K562 (cell line): ENCODE data around the gene CREB3L1. TPM values are rescaled to one million over a fixed set of nuclear protein-coding genes. Genes with fewer than 3 reads are reported as not detected.

Experiments used
- CCAR2 ChIP-seq: fragments of 200-400 bp; formaldehyde crosslinking; IDR thresholded peaks from 2 replicates; pipeline ENCODE4 v1.6.1; 2017; ENCODE audit warnings: mild to moderate bottlenecking, low read depth, low read length
- CHD2 ChIP-seq: IDR thresholded peaks from 2 replicates; pipeline ENCODE4 v1.6.1; 2011; ENCODE audit warnings: low read depth, low read length
- CSDE1 ChIP-seq, 2 experiments: fragments of 450-650 bp; IDR thresholded peaks; 2 replicates each; pipeline ENCODE4 v1.6.1; 2016; ENCODE audit warnings: mild to moderate bottlenecking in 1 of 2
- EP300 ChIP-seq: IDR thresholded peaks from 2 replicates; pipeline ENCODE4 v1.6.1; 2012; ENCODE audit warnings: low read length, improper control_type of control experiment
- EP400 ChIP-seq: fragments of 450-650 bp; IDR thresholded peaks from 2 replicates; pipeline ENCODE4 v1.6.1; 2017; ENCODE audit warnings: antibody characterized with exemption, mild to moderate bottlenecking, moderate library complexity
- ERF ChIP-seq: fragments of 450-650 bp; formaldehyde crosslinking; IDR thresholded peaks from 2 replicates; pipeline ENCODE4 v1.4.0; 2020; ENCODE audit warnings: mild to moderate bottlenecking, mixed read lengths
- FOSL1 ChIP-seq: fragments of 200-800 bp; sonication (Bioruptor generic); conservative IDR thresholded peaks from 2 replicates; pipeline ENCODE4 v1.6.1; 2016; ENCODE audit warnings: missing genetic modification characterization, missing compliant biosample characterization
- FOXP1 ChIP-seq: sonication (generic); formaldehyde crosslinking; IDR thresholded peaks from 2 replicates; pipeline ENCODE4 v1.8.0; 2022; ENCODE audit warnings: mild to moderate bottlenecking, missing genetic modification reagents
- GTF2F1 ChIP-seq: IDR thresholded peaks from 2 replicates; pipeline ENCODE4 v1.6.1; 2011; ENCODE audit warnings: low read depth, low read length, improper control_type of control experiment
- HNRNPLL ChIP-seq: fragments of 200-400 bp; formaldehyde crosslinking; IDR thresholded peaks from 2 replicates; pipeline ENCODE4 v1.6.1; 2017; ENCODE audit warnings: low read length, low read depth, mild to moderate bottlenecking; ENCODE audit not compliant: poor library complexity, severe bottlenecking
- ILF3 ChIP-seq: fragments of 450-650 bp; IDR thresholded peaks from 2 replicates; pipeline ENCODE4 v1.6.1; 2018; ENCODE audit warnings: antibody characterized with exemption, mild to moderate bottlenecking, moderate library complexity, borderline replicate concordance
- JUN ChIP-seq, 2 experiments: sonication (generic) in 1 of 2; formaldehyde crosslinking in 1 of 2; IDR thresholded peaks; 2 replicates each; pipeline versions ENCODE4 v1.6.1 to v1.8.0; 2012 to 2022; ENCODE audit warnings: borderline replicate concordance in 2 of 2, mild to moderate bottlenecking in 2 of 2, improper control_type of control experiment in 1 of 2, low read depth in 1 of 2, low read length in 1 of 2, missing genetic modification reagents in 1 of 2
- JUND ChIP-seq, 2 experiments: IDR thresholded peaks; 2 replicates in 1 of 2; 3 replicates in 1 of 2; pipeline ENCODE4 v1.6.1; 2011; ENCODE audit warnings: borderline replicate concordance in 2 of 2, low read depth in 2 of 2, low read length in 2 of 2, improper control_type of control experiment in 1 of 2, missing biosample characterization in 1 of 2, missing genetic modification characterization in 1 of 2, missing genetic modification reagents in 1 of 2
- LEF1 ChIP-seq: fragments of 450-650 bp; IDR thresholded peaks from 2 replicates; pipeline ENCODE4 v1.6.1; 2016; ENCODE audit warnings: mild to moderate bottlenecking
- MAFG ChIP-seq: fragments of 450-650 bp; conservative IDR thresholded peaks from 2 replicates; pipeline ENCODE4 v1.6.1; 2016; ENCODE audit warnings: missing genetic modification characterization, missing compliant biosample characterization
- MEF2A ChIP-seq: IDR thresholded peaks from 2 replicates; pipeline ENCODE4 v1.6.1; 2011; ENCODE audit warnings: low read depth, mild to moderate bottlenecking, low read length, moderate library complexity; ENCODE audit not compliant: control insufficient read depth
- NR2F6 ChIP-seq: fragments of 450-650 bp; formaldehyde crosslinking; IDR thresholded peaks from 2 replicates; pipeline ENCODE4 v1.4.0; 2020; ENCODE audit warnings: mild to moderate bottlenecking
- PML ChIP-seq: IDR thresholded peaks from 2 replicates; pipeline ENCODE4 v1.6.1; 2012; ENCODE audit warnings: low read length, inconsistent platforms
- PPARD ChIP-seq: fragments of 250-450 bp; sonication (Bioruptor Pico); IDR thresholded peaks from 2 replicates; pipeline ENCODE4 v1.8.0; 2022; ENCODE audit warnings: inconsistent platforms, mild to moderate bottlenecking, moderate library complexity
- PTTG1 ChIP-seq: fragments of 450-650 bp; IDR thresholded peaks from 2 replicates; pipeline ENCODE4 v1.6.1; 2016; ENCODE audit warnings: low read depth, mild to moderate bottlenecking, missing genetic modification characterization, missing compliant biosample characterization
- PURB ChIP-seq: sonication (generic); formaldehyde crosslinking; IDR thresholded peaks from 2 replicates; pipeline ENCODE4 v1.9.0; 2021; ENCODE audit warnings: low read depth, mild to moderate bottlenecking, missing genetic modification reagents
- RB1 ChIP-seq: fragments of 450-650 bp; IDR thresholded peaks from 2 replicates; pipeline ENCODE4 v1.6.1; 2017; ENCODE audit warnings: low read depth, mild to moderate bottlenecking
- RBM34 ChIP-seq: fragments of 200-400 bp; formaldehyde crosslinking; IDR thresholded peaks from 2 replicates; pipeline ENCODE4 v1.6.1; 2018; ENCODE audit warnings: low read length, borderline replicate concordance; ENCODE audit not compliant: insufficient read depth
- RFX5 ChIP-seq: IDR thresholded peaks from 2 replicates; pipeline ENCODE4 v1.6.1; 2011; ENCODE audit warnings: low read depth, mild to moderate bottlenecking, improper control_type of control experiment, low read length
- SMARCA5 ChIP-seq: fragments of 450-650 bp; IDR thresholded peaks from 2 replicates; pipeline ENCODE4 v1.6.1; 2016
- TAF1 ChIP-seq: IDR thresholded peaks from 2 replicates; pipeline ENCODE4 v1.6.1; 2011; ENCODE audit warnings: mild to moderate bottlenecking, low read length, moderate library complexity; ENCODE audit not compliant: insufficient read depth, control insufficient read depth, severe bottlenecking; ENCODE audit errors: extremely low read depth
- TAF9B ChIP-seq: fragments of 450-650 bp; IDR thresholded peaks from 2 replicates; pipeline ENCODE4 v1.6.1; 2018; ENCODE audit warnings: mild to moderate bottlenecking; ENCODE audit not compliant: partially characterized antibody
- TBL1XR1 ChIP-seq, 2 experiments: IDR thresholded peaks; 2 replicates each; pipeline ENCODE4 v1.6.1; 2012; ENCODE audit warnings: improper control_type of control experiment in 2 of 2, low read length in 2 of 2, mild to moderate bottlenecking in 1 of 2
- ZEB2 ChIP-seq: fragments of 450-650 bp; IDR thresholded peaks from 2 replicates; pipeline ENCODE4 v1.6.1; 2016
- ZNF124 ChIP-seq: sonication (generic); formaldehyde crosslinking; IDR thresholded peaks from 2 replicates; pipeline ENCODE4 v1.8.1; 2022; ENCODE audit warnings: missing genetic modification reagents
- ZNF354B ChIP-seq: fragments of 250-450 bp; sonication (Bioruptor Pico); IDR thresholded peaks from 2 replicates; pipeline ENCODE4 v1.4.0; 2020
- polyA plus RNA-seq, 8 experiments: library from polyadenylated mRNA; depleted of rRNA in 4 of 8; stranded (reverse) in 5 of 8; unstranded in 3 of 8; fragments of >200 nt; fragmentation: Nextera tagmentation in 2 of 8; fragmentation: Illumina TruSeq in 1 of 8; extraction: Ambion mirVana in 2 of 8; extraction: Trizol in 1 of 8; gene quantifications; 2 replicates each; pipeline versions ENCODE4 v1.2.1 to v1.2.3, GENCODE V29; 2011 to 2014; ENCODE audit warnings: inconsistent platforms in 1 of 8, missing spikeins in 1 of 8
- total RNA-seq, 7 experiments: library from RNA; depleted of rRNA in 6 of 7; stranded (reverse); fragments of >200 nt in 6 of 7; fragmentation: Illumina TruSeq in 2 of 7; extraction: Trizol in 2 of 7; gene quantifications; 2 replicates each; pipeline versions ENCODE4 v1.2.1 to v1.2.3, GENCODE V29; 2011 to 2021; ENCODE audit warnings: low replicate concordance in 1 of 7
- TF ChIP-seq, protein P1 (sequence below): fragments of 450-650 bp; IDR thresholded peaks from 2 replicates; pipeline ENCODE4 v1.7.0; 2016; ENCODE audit warnings: borderline replicate concordance

The CREB3L1 gene
- total and polyA plus RNA-seq, 9 of the 15 experiments (the other 6 are each of a cell fraction or from before 2014, with no cell fraction given), result 1.2 to 27.6 (median 3.7) TPM

DNA sequence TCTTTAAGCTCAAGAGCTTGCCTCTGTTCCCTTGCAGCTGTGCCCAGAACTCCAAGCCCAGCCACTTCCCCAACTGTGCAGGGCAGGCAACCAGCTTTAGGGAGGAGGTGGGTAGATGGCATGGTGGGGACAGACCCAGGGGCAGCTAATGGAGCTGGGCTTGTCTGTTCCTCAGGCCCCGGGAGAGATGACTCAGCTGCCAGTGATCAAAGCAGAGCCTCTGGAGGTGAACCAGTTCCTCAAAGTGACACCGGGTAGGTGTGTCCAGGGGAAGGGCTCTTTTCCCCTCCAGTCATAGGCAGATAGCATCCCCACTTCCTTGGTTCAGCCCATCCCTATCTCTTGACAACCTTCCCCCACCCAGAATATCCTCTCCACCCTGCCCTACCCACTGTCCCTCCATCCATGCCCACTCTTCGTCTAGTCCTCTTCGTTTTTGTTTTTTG is 32.4 kb downstream of the CREB3L1 start (continued):
- TF ChIP-seq EP400 (no peak), RBM34 (no peak), ZNF124 (CRISPR knock-in tag) (no peak), NR2F6 (no peak), LEF1 (peak; percentile 74; the same call in 1 of the 2 replicates), CSDE1 (IDR thresholded peaks at IDR 0.05) (no peak), MAFG (tag) (peak; percentile 54; the same call in 1 of the 2 replicates), PTTG1 (no peak), TBL1XR1 (IDR thresholded peaks at IDR 0.05; ENCODE audit: low read length in 2 of 2) (no peak), FOXP1 (CRISPR knock-in tag) (no peak), PML (no peak), MEF2A (no peak), ERF (CRISPR knock-in tag) (no peak), HNRNPLL (no peak), EP300 (peak; percentile 15; the same call in 1 of the 2 replicates), PURB (no peak), PPARD (no peak), TAF1 (no peak), ILF3 (no peak), RFX5 (no peak), JUN (IDR thresholded peaks at IDR 0.05; ENCODE audit: borderline replicate concordance, low read depth, low read length) (0 out of 2 replicates have a peak, but pooled peaks have one; percentile 22), JUN (CRISPR knock-in tag; IDR thresholded peaks at IDR 0.05; ENCODE audit: borderline replicate concordance) (no peak), CHD2 (no peak), SMARCA5 (no peak), JUND (IDR thresholded peaks at IDR 0.05; ENCODE audit: borderline replicate concordance, low read depth, low read length) (peak; percentile 84), JUND (tag; IDR thresholded peaks at IDR 0.05; ENCODE audit: borderline replicate concordance, low read depth, low read length) (peak; percentile 84; the same call in 1 of the 3 replicates), RB1 (no peak), ZNF354B (CRISPR knock-in tag) (no peak), CCAR2 (no peak), TAF9B (no peak), FOSL1 (peak; percentile 45; the same call in 1 of the 2 replicates), ZEB2 (peak; percentile 63), GTF2F1 (no peak)
- TF ChIP-seq, protein P1, sequence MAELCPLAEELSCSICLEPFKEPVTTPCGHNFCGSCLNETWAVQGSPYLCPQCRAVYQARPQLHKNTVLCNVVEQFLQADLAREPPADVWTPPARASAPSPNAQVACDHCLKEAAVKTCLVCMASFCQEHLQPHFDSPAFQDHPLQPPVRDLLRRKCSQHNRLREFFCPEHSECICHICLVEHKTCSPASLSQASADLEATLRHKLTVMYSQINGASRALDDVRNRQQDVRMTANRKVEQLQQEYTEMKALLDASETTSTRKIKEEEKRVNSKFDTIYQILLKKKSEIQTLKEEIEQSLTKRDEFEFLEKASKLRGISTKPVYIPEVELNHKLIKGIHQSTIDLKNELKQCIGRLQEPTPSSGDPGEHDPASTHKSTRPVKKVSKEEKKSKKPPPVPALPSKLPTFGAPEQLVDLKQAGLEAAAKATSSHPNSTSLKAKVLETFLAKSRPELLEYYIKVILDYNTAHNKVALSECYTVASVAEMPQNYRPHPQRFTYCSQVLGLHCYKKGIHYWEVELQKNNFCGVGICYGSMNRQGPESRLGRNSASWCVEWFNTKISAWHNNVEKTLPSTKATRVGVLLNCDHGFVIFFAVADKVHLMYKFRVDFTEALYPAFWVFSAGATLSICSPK, result no peak
